Endothelial cell of umbilical vein (primary cell): Measurements from ENCODE around the gene NHERF2. TPM values are rescaled to one million over a fixed set of nuclear protein-coding genes. Genes with fewer than 3 reads are reported as not detected.

ENCODE experiments used
- BruUV-seq: library from RNA; stranded (reverse); fragments of 400-500 nt; replicated peaks from 2 replicates; lab custom pipeline; 2021; lab: Mats Ljungman, UMichigan
- CTCF ChIA-PET: fragments of 300-600, 350-600 bp; sonication (Branson Sonifier 250); formaldehyde crosslinking; loops from one replicate; lab custom pipeline; 2021; ENCODE audit warnings: antibody characterized with exemption, inconsistent platforms; lab: Charles Lee
- POLR2A ChIA-PET: fragments of 300-600, 350-600 bp; sonication (Branson Sonifier 250); formaldehyde crosslinking; loops from one replicate; lab custom pipeline; 2021; ENCODE audit warnings: antibody characterized with exemption, inconsistent platforms; lab: Charles Lee
- DNase-seq: peaks from one replicate; pipeline ENCODE4 v3.0.0-alpha.2; 2011; ENCODE audit warnings: low read depth, low spot score
- FAIRE-seq: peaks from 2 replicates; lab custom pipeline; 2011; peaks lifted over from hg19 to GRCh38; lab: Jason Lieb, UNC
- H2AFZ ChIP-seq: 2 replicates; pipeline ENCODE4 v1.6.0; 2012; ENCODE audit warnings: low read depth, low read length, control low read depth, inconsistent platforms
- H3K27ac ChIP-seq: 2 replicates; pipeline ENCODE4 v1.5.1; 2011; ENCODE audit warnings: low read depth, mild to moderate bottlenecking, control low read depth, low read length, moderate library complexity; ENCODE audit not compliant: insufficient read depth
- H3K27me3 ChIP-seq, 2 experiments: 2 replicates each; pipeline versions ENCODE4 v1.6.0 to v1.6.1; 2011; ENCODE audit warnings: low read length in 2 of 2, mixed read lengths in 1 of 2; ENCODE audit not compliant: control insufficient read depth in 2 of 2, insufficient read depth in 2 of 2
- H3K36me3 ChIP-seq, 2 experiments: 2 replicates in 1 of 2; 3 replicates in 1 of 2; pipeline ENCODE4 v1.5.1; 2011; ENCODE audit warnings: low read length in 2 of 2, mild to moderate bottlenecking in 1 of 2, moderate library complexity in 1 of 2; ENCODE audit not compliant: control insufficient read depth in 2 of 2, insufficient read depth in 2 of 2; ENCODE audit errors: extremely low read depth in 1 of 2
- H3K4me1 ChIP-seq: 3 replicates; pipeline ENCODE4 v1.5.1; 2011; ENCODE audit warnings: mild to moderate bottlenecking, low read length; ENCODE audit not compliant: control insufficient read depth, insufficient read depth; ENCODE audit errors: extremely low read depth
- H3K4me2 ChIP-seq: 2 replicates; pipeline ENCODE4 v1.6.1; 2011; ENCODE audit warnings: low read length, control low read depth, mixed read lengths; ENCODE audit not compliant: insufficient read depth
- H3K4me3 ChIP-seq, 3 experiments: fragments of 200-600 bp in 1 of 3; sonication (generic), shearing (Covaris generic) in 1 of 3; replicated peaks in 1 of 3; 2 replicates each; pipeline ENCODE4 v1.5.1; 2011 to 2016; ENCODE audit warnings: control low read depth in 3 of 3, low read length in 3 of 3, mild to moderate bottlenecking in 2 of 3, inconsistent platforms in 1 of 3, low read depth in 1 of 3, moderate library complexity in 1 of 3; ENCODE audit not compliant: insufficient read depth in 1 of 3
- H3K79me2 ChIP-seq: 2 replicates; pipeline ENCODE4 v1.6.0; 2012; ENCODE audit warnings: low read length, inconsistent platforms; ENCODE audit not compliant: control insufficient read depth, insufficient read depth
- H3K9ac ChIP-seq: replicated peaks from 2 replicates; pipeline ENCODE3; 2011; ENCODE audit warnings: low read length, control low read depth; ENCODE audit not compliant: insufficient read depth; ENCODE audit errors: extremely low read depth
- H3K9me1 ChIP-seq: replicated peaks from 3 replicates; pipeline ENCODE4 v1.6.0; 2011; ENCODE audit warnings: mild to moderate bottlenecking, low read length; ENCODE audit not compliant: control insufficient read depth, insufficient read depth; ENCODE audit errors: extremely low read depth
- H3K9me3 ChIP-seq: replicated peaks from 2 replicates; pipeline ENCODE4 v1.5.1; 2012; ENCODE audit warnings: low read length, inconsistent platforms; ENCODE audit not compliant: control insufficient read depth, insufficient read depth
- H4K20me1 ChIP-seq: replicated peaks from 2 replicates; pipeline ENCODE3; 2011; ENCODE audit warnings: mild to moderate bottlenecking, low read length; ENCODE audit not compliant: control insufficient read depth, insufficient read depth; ENCODE audit errors: extremely low read depth
- FOS ChIP-seq: IDR thresholded peaks from 2 replicates; pipeline ENCODE4 v1.6.1; 2011; ENCODE audit warnings: mild to moderate bottlenecking, low read length, moderate library complexity, borderline replicate concordance; ENCODE audit not compliant: insufficient read depth
- GATA2 ChIP-seq: IDR thresholded peaks from 2 replicates; pipeline ENCODE4 v1.7.0; 2011; ENCODE audit warnings: low read depth, mild to moderate bottlenecking, moderate library complexity, mixed read lengths, low read length; ENCODE audit not compliant: insufficient read length, insufficient read depth
- JUN ChIP-seq: IDR thresholded peaks from 2 replicates; pipeline ENCODE4 v1.6.1; 2011; ENCODE audit warnings: borderline replicate concordance, low read depth; ENCODE audit not compliant: insufficient read length, insufficient read depth
- MAX ChIP-seq: IDR thresholded peaks from 2 replicates; pipeline ENCODE4 v1.6.1; 2011; ENCODE audit not compliant: insufficient read depth, insufficient read length
- MYC ChIP-seq: IDR thresholded peaks from one replicate; pipeline ENCODE4 v1.6.1; 2011; ENCODE audit warnings: mild to moderate bottlenecking, low read depth, low read length
- POLR2A ChIP-seq: IDR thresholded peaks from 2 replicates; pipeline ENCODE4 v1.6.1; 2012; ENCODE audit warnings: low read depth, mild to moderate bottlenecking, control low read depth, low read length
- POLR2AphosphoS5 ChIP-seq: IDR thresholded peaks from 2 replicates; pipeline ENCODE4 v1.6.1; 2012; ENCODE audit warnings: low read depth, mild to moderate bottlenecking, control low read depth, low read length, moderate library complexity; ENCODE audit not compliant: insufficient read depth
- dilution Hi-C: fragments of 300-500 bp; cut with MboI; formaldehyde crosslinking; loops from one replicate; pipeline ENCODE4 v1.15.0; 2019; ENCODE audit warnings: low sequenced_read_pairs; ENCODE audit not compliant: extremely low pct_ligation_motif_present
- intact Hi-C: fragments of 100-400 bp; cut with micrococcal nuclease; formaldehyde crosslinking; loops from one replicate; pipeline ENCODE4 v1.10.0; 2022
- polyA plus RNA-seq, 4 experiments: library from polyadenylated mRNA; depleted of rRNA in 3 of 4; stranded (reverse) in 3 of 4; unstranded in 1 of 4; fragments of >200 nt; gene quantifications; 2 replicates each; pipeline versions ENCODE4 v1.2.1 to v1.2.3, GENCODE V29; 2011 to 2012; ENCODE audit warnings: missing spikeins in 1 of 4
- small RNA-seq: library from RNA; depleted of rRNA; stranded (forward); fragments of <200 nt; gene quantifications from one replicate; pipeline ENCODE3, GENCODE V24; 2012; ENCODE audit warnings: low replicate concordance, low read depth; ENCODE audit not compliant: insufficient read depth, insufficient read length
- total RNA-seq: library from RNA; stranded (reverse); gene quantifications from 2 replicates; pipeline ENCODE4 v1.2.3, GENCODE V29; 2021

NHERF2 gene
- total and polyA plus RNA-seq, 2 donors (not counting 3 experiments of a cell fraction or from before 2014, with no cell fraction given) = 65.2 to 71.2 TPM

- BruUV-seq = TSS peak; percentile 79
- TF ChIP-seq POLR2A (no peak), POLR2AphosphoS5 (no peak), GATA2 (no peak), MAX (no peak), JUN (no peak), MYC (no peak), FOS (no peak)
- FAIRE-seq (no peak), DNase-seq (no peak)
- Histone ChIP-seq H3K9ac (no peak overlapping the region), H3K4me1 (peaks cover 5% of the 10 kb centered on the region), H3K9me1 (no peaks in the 10 kb centered on the region), H3K4me3 (no peak overlapping the region), H3K79me2 (no peaks in the 10 kb centered on the region), H3K27me3 (no peaks in the 10 kb centered on the region), H3K27ac (no peak overlapping the region), H3K36me3 (peaks cover 0 to 34% of the 10 kb centered on the region in 2 experiments), H3K4me2 (no peak overlapping the region), H2AFZ (no peak overlapping the region), H3K9me3 (no peaks in the 10 kb centered on the region), H4K20me1 (no peaks in the 10 kb centered on the region)
- CTCF ChIA-PET = interaction anchor here (1.2 to 1.8 kb wide), 2 partner anchors 53 to 65 kb away, joined by 4 to 6 read pairs; no protein-coding TSS in a partner anchor
- dilution Hi-C loops (no loop called here), intact Hi-C loops (no loop called here)
- POLR2A ChIA-PET = no interaction called here
These were observed 61.3 kb downstream of the NHERF2 start for GRCh38 chr16:2087748-2088631.

Small RNA genes within 50 kb of the gene (small RNA-seq; reads per million reads assigned to genes)
- not detected for gene RN7SL219P

Other genes starting within 250 kb of the NHERF2 start
Only the 30 nearest of the 31 such genes appear.
- gene NUBP2, start 243.9 kb upstream of the NHERF2 start, total RNA-seq = 55.0 and 58.2 TPM in 2 replicates
- gene NUBP2, start 243.9 kb upstream of the NHERF2 start, polyA plus RNA-seq = 69.6 and 85.4 TPM in 2 replicates
- not detected in 2 replicates for gene IGFALS, start 233.2 kb upstream of the NHERF2 start, total RNA-seq
- 0.03 TPM in 1 of 2 replicates, not detected in the other for gene IGFALS, start 233.2 kb upstream of the NHERF2 start, polyA plus RNA-seq
- gene HAGH, start 200.1 kb upstream of the NHERF2 start, total RNA-seq = 54.3 and 56.4 TPM in 2 replicates
- gene HAGH, start 200.1 kb upstream of the NHERF2 start, polyA plus RNA-seq = 84.2 and 122 TPM in 2 replicates
- gene FAHD1, start 199.7 kb upstream of the NHERF2 start, total RNA-seq = 27.9 and 44.8 TPM in 2 replicates
- gene FAHD1, start 199.7 kb upstream of the NHERF2 start, polyA plus RNA-seq = 69.2 and 85.0 TPM in 2 replicates
- not detected in 2 replicates for gene MEIOB, start 154.7 kb upstream of the NHERF2 start, total RNA-seq
- gene MEIOB, start 154.7 kb upstream of the NHERF2 start, polyA plus RNA-seq = 0.04 TPM in 1 of 2 replicates, not detected in the other
- gene HS3ST6, start 108.5 kb upstream of the NHERF2 start, total RNA-seq = not detected in 2 replicates
- gene HS3ST6, start 108.5 kb upstream of the NHERF2 start, polyA plus RNA-seq = not detected in 2 replicates
- gene MSRB1, start 83.7 kb upstream of the NHERF2 start, total RNA-seq = 20.7 and 25.0 TPM in 2 replicates
- gene MSRB1, start 83.7 kb upstream of the NHERF2 start, polyA plus RNA-seq = 42.1 and 54.6 TPM in 2 replicates
- not detected in 2 replicates for gene RPL3L, start 72.2 kb upstream of the NHERF2 start, total RNA-seq
- not detected in 2 replicates for gene RPL3L, start 72.2 kb upstream of the NHERF2 start, polyA plus RNA-seq
- 124 and 144 TPM in 2 replicates for gene NDUFB10, start 67.4 kb upstream of the NHERF2 start, total RNA-seq
- gene NDUFB10, start 67.4 kb upstream of the NHERF2 start, polyA plus RNA-seq = 167 and 192 TPM in 2 replicates
- gene RPS2, start 62.1 kb upstream of the NHERF2 start, total RNA-seq = 2,793 and 3,036 TPM in 2 replicates
- 9,021 and 12,733 TPM in 2 replicates for gene RPS2, start 62.1 kb upstream of the NHERF2 start, polyA plus RNA-seq
- not detected in 2 replicates for gene RNF151, start 60.0 kb upstream of the NHERF2 start, total RNA-seq
- gene RNF151, start 60.0 kb upstream of the NHERF2 start, polyA plus RNA-seq = not detected in 2 replicates
- gene TBL3, start 54.8 kb upstream of the NHERF2 start, total RNA-seq = 42.2 and 42.3 TPM in 2 replicates
- gene TBL3, start 54.8 kb upstream of the NHERF2 start, polyA plus RNA-seq = 77.1 and 80.6 TPM in 2 replicates
- gene NOXO1, start 45.4 kb upstream of the NHERF2 start, total RNA-seq = 0.60 TPM in 1 of 2 replicates, not detected in the other
- gene NOXO1, start 45.4 kb upstream of the NHERF2 start, polyA plus RNA-seq = 0.37 and 0.40 TPM in 2 replicates
- 29.9 and 30.5 TPM in 2 replicates for gene GFER, start 42.7 kb upstream of the NHERF2 start, total RNA-seq
- 13.7 and 26.0 TPM in 2 replicates for gene GFER, start 42.7 kb upstream of the NHERF2 start, polyA plus RNA-seq
- gene SYNGR3, start 36.9 kb upstream of the NHERF2 start, total RNA-seq = 0.81 and 0.95 TPM in 2 replicates
- 1.4 and 2.6 TPM in 2 replicates for gene SYNGR3, start 36.9 kb upstream of the NHERF2 start, polyA plus RNA-seq
- gene ZNF598, start 17.1 kb upstream of the NHERF2 start, total RNA-seq = 60.5 and 67.0 TPM in 2 replicates
- 43.3 TPM in 2 replicates for gene ZNF598, start 17.1 kb upstream of the NHERF2 start, polyA plus RNA-seq
- gene NPW, start 7.1 kb upstream of the NHERF2 start, total RNA-seq = 3.3 and 3.9 TPM in 2 replicates
- gene NPW, start 7.1 kb upstream of the NHERF2 start, polyA plus RNA-seq = 0.84 and 1.8 TPM in 2 replicates
- 35.3 and 39.8 TPM in 2 replicates for gene NTHL1, start 20.9 kb downstream of the NHERF2 start, total RNA-seq
- gene NTHL1, start 20.9 kb downstream of the NHERF2 start, polyA plus RNA-seq = 65.8 and 77.9 TPM in 2 replicates
- 144 TPM in 2 replicates for gene TSC2, start 21.1 kb downstream of the NHERF2 start, total RNA-seq
- gene TSC2, start 21.1 kb downstream of the NHERF2 start, polyA plus RNA-seq = 87.9 and 116 TPM in 2 replicates
- gene PKD1, start 109.0 kb downstream of the NHERF2 start, total RNA-seq = 92.1 and 102 TPM in 2 replicates
- 52.5 and 62.3 TPM in 2 replicates for gene PKD1, start 109.0 kb downstream of the NHERF2 start, polyA plus RNA-seq
- gene RAB26, start 121.7 kb downstream of the NHERF2 start, total RNA-seq = 0.91 and 1.6 TPM in 2 replicates
- 2.0 and 3.1 TPM in 2 replicates for gene RAB26, start 121.7 kb downstream of the NHERF2 start, polyA plus RNA-seq
- gene TRAF7, start 128.9 kb downstream of the NHERF2 start, total RNA-seq = 141 and 159 TPM in 2 replicates
- 175 and 191 TPM in 2 replicates for gene TRAF7, start 128.9 kb downstream of the NHERF2 start, polyA plus RNA-seq
- 0.35 and 0.58 TPM in 2 replicates for gene CASKIN1, start 169.7 kb downstream of the NHERF2 start, total RNA-seq
- 0.10 and 0.11 TPM in 2 replicates for gene CASKIN1, start 169.7 kb downstream of the NHERF2 start, polyA plus RNA-seq
- 36.9 and 37.0 TPM in 2 replicates for gene MLST8, start 178.6 kb downstream of the NHERF2 start, total RNA-seq
- 129 and 181 TPM in 2 replicates for gene MLST8, start 178.6 kb downstream of the NHERF2 start, polyA plus RNA-seq
- 8.4 and 10.2 TPM in 2 replicates for gene BRICD5, start 184.0 kb downstream of the NHERF2 start, total RNA-seq
- 5.6 and 9.3 TPM in 2 replicates for gene BRICD5, start 184.0 kb downstream of the NHERF2 start, polyA plus RNA-seq
- 29.6 and 32.0 TPM in 2 replicates for gene PGP, start 187.9 kb downstream of the NHERF2 start, total RNA-seq
- gene PGP, start 187.9 kb downstream of the NHERF2 start, polyA plus RNA-seq = 28.5 and 40.0 TPM in 2 replicates
- 31.9 and 32.7 TPM in 2 replicates for gene E4F1, start 196.7 kb downstream of the NHERF2 start, total RNA-seq
- 28.6 and 40.8 TPM in 2 replicates for gene E4F1, start 196.7 kb downstream of the NHERF2 start, polyA plus RNA-seq
- 1.0 and 1.2 TPM in 2 replicates for gene DNASE1L2, start 209.5 kb downstream of the NHERF2 start, total RNA-seq
- 0.57 and 1.3 TPM in 2 replicates for gene DNASE1L2, start 209.5 kb downstream of the NHERF2 start, polyA plus RNA-seq
- gene ECI1, start 224.7 kb downstream of the NHERF2 start, total RNA-seq = 43.6 and 45.8 TPM in 2 replicates
- 48.3 and 57.3 TPM in 2 replicates for gene ECI1, start 224.7 kb downstream of the NHERF2 start, polyA plus RNA-seq
- 204 and 209 TPM in 2 replicates for gene RNPS1, start 241.2 kb downstream of the NHERF2 start, total RNA-seq
- 206 and 255 TPM in 2 replicates for gene RNPS1, start 241.2 kb downstream of the NHERF2 start, polyA plus RNA-seq